ENCODE results near the gene HEPH.

DNA sequence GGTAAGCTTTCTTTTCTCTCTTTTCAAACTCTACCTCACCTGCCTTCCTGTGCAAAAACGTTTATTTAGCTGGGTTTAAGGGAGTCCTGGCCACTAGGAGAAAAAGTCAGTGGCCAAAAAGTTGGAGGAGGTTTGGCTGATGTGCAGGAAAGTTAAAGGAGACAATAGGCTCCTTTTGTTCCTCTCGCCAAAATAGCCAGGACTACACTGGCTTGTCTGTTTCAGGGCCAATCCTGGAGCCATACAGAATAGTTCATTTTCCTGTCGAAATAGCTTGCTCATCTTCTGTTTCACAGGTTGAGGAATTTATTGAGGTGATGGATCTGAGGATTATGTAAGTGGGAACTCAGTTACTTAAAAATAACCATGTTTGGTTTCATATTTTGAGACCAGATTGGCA lies 423 bp downstream of the HEPH start:
- TF ChIP-seq, protein P1, sequence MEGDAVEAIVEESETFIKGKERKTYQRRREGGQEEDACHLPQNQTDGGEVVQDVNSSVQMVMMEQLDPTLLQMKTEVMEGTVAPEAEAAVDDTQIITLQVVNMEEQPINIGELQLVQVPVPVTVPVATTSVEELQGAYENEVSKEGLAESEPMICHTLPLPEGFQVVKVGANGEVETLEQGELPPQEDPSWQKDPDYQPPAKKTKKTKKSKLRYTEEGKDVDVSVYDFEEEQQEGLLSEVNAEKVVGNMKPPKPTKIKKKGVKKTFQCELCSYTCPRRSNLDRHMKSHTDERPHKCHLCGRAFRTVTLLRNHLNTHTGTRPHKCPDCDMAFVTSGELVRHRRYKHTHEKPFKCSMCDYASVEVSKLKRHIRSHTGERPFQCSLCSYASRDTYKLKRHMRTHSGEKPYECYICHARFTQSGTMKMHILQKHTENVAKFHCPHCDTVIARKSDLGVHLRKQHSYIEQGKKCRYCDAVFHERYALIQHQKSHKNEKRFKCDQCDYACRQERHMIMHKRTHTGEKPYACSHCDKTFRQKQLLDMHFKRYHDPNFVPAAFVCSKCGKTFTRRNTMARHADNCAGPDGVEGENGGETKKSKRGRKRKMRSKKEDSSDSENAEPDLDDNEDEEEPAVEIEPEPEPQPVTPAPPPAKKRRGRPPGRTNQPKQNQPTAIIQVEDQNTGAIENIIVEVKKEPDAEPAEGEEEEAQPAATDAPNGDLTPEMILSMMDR (conservative IDR thresholded peaks at IDR 0.05; ENCODE audit: low read depth, low read length): no peak
- TF ChIP-seq EZH2 (IDR thresholded peaks at IDR 0.05; ENCODE audit: borderline replicate concordance, low read depth, low read length, poor library complexity, severe bottlenecking): no peak

All from A673 (cell line).